GM12801 (cell line): ENCODE results near the gene MIEF1.

ENCODE experiments used
- TF ChIP-seq, protein P1 (sequence below): IDR thresholded peaks from one replicate; pipeline ENCODE4 v1.5.1; 2011; ENCODE audit warnings: control low read depth; ENCODE audit not compliant: insufficient read length; ENCODE audit errors: extremely low read depth

The MIEF1 gene

DNA sequence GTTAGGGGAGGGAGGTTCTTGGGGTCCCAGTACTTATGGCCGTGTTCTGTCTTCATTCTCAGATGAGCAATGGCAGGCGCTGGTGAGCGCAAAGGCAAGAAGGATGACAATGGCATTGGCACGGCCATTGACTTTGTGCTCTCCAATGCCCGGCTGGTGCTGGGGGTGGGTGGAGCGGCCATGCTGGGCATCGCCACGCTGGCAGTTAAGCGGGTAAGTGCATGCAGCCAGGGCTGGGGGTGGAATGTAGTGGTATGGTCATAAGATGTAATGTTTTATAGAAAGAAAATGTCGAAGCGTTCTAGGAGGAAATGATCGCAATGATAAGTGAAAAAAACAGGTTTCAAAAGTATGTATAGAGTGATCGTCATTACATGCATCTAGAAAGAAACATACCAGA is 9.1 kb downstream of the MIEF1 start:
- TF ChIP-seq, protein P1, sequence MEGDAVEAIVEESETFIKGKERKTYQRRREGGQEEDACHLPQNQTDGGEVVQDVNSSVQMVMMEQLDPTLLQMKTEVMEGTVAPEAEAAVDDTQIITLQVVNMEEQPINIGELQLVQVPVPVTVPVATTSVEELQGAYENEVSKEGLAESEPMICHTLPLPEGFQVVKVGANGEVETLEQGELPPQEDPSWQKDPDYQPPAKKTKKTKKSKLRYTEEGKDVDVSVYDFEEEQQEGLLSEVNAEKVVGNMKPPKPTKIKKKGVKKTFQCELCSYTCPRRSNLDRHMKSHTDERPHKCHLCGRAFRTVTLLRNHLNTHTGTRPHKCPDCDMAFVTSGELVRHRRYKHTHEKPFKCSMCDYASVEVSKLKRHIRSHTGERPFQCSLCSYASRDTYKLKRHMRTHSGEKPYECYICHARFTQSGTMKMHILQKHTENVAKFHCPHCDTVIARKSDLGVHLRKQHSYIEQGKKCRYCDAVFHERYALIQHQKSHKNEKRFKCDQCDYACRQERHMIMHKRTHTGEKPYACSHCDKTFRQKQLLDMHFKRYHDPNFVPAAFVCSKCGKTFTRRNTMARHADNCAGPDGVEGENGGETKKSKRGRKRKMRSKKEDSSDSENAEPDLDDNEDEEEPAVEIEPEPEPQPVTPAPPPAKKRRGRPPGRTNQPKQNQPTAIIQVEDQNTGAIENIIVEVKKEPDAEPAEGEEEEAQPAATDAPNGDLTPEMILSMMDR: no peak

DNA sequence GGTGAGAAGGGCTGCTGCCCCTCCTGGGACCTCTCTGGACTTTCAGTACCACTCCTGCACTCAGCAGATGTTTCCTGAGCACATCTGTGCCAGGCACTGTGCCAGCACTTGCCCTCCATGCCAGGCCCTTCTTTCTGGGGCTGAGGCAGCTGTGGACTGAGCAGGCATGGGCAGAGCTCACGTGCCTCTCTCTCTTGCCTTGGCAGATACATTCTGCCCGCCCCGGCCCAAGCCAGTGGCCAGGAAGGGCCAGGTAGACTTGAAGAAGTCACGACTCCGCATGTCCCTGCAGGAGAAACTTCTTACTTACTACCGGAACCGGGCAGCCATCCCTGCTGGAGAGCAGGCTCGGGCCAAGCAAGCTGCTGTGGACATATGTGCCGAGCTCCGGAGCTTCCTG is 9.9 kb downstream of the MIEF1 start:
- TF ChIP-seq, protein P1: no peak

GRCh38 chr22:39513791-39514190 is 11.7 kb downstream of the MIEF1 start:
- TF ChIP-seq, protein P1: no peak

- TF ChIP-seq, protein P1: no peak
Measured at GRCh38 chr22:39514373-39514973, 12.4 kb downstream of the MIEF1 start.

- TF ChIP-seq, protein P1: no peak
Measured at GRCh38 chr22:39515266-39516050, 13.4 kb downstream of the MIEF1 start.

DNA sequence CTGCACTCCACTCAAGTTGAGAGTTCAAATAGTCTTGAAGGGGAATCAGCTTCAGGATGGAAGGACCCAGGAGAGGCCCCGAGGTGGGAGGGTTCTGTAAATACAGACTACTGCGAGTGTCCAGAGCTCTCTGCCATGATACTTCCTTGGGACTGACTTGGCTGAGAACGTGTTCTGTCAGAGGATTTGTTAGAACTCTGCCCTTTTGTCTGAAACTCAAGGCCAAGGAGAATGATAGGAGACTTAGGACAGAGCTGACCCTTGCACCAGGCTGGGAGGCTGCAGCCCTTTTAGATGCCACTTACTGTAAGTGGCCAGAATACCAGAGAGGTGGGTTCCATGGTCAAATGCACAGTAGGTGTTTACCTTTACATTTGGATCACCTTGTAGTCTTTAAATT is 15.4 kb downstream of the MIEF1 start:
- TF ChIP-seq, protein P1: no peak

GRCh38 chr22:39518144-39518786 is 16.2 kb downstream of the MIEF1 start:
- TF ChIP-seq, protein P1: no peak
